OCI-LY7 (cell line): ENCODE results near the gene PAXX. TPM values are rescaled to one million over a fixed set of nuclear protein-coding genes. Genes with fewer than 3 reads are reported as not detected.
A peak's percentile ranks its signal among the peaks of the same experiment; 100 is the strongest.

Experiments used
- BruUV-seq: library from RNA; stranded (reverse); fragments of 400-500 nt; replicated peaks from 2 replicates; lab custom pipeline; 2021; lab: Mats Ljungman, UMichigan
- CTCF ChIA-PET: fragments of 300-600 bp; sonication (Branson Sonifier 250); formaldehyde crosslinking; loops from one replicate; lab custom pipeline; 2022; ENCODE audit warnings: antibody characterized with exemption; ENCODE audit not compliant: unreplicated experiment; lab: Charles Lee
- POLR2A ChIA-PET: fragments of 300-600 bp; sonication (Branson Sonifier 250); formaldehyde crosslinking; loops from one replicate; lab custom pipeline; 2022; ENCODE audit warnings: antibody characterized with exemption; lab: Charles Lee
- DNase-seq: peaks from one replicate; pipeline ENCODE4 v3.0.0-alpha.2; 2015; ENCODE audit warnings: low spot score
- H2AFZ ChIP-seq: fragments of 200-600 bp; sonication (generic), shearing (Covaris generic); 2 replicates; pipeline ENCODE4 v1.6.1; 2014; ENCODE audit warnings: mild to moderate bottlenecking, antibody characterized with exemption, low read length, moderate library complexity
- H3K27ac ChIP-seq: fragments of 200-600 bp; sonication (generic); 2 replicates; pipeline ENCODE4 v1.5.1; 2014; ENCODE audit warnings: mixed run types, low read depth, mild to moderate bottlenecking, moderate library complexity, low read length, inconsistent platforms; ENCODE audit not compliant: poor library complexity, severe bottlenecking
- H3K36me3 ChIP-seq: fragments of 200-600 bp; sonication (generic); 2 replicates; pipeline ENCODE4 v1.6.1; 2014; ENCODE audit warnings: mild to moderate bottlenecking, antibody characterized with exemption, low read length, moderate library complexity, mixed read lengths; ENCODE audit not compliant: insufficient read depth
- H3K4me1 ChIP-seq: fragments of 200-600 bp; sonication (generic); 2 replicates; pipeline ENCODE4 v1.5.1; 2014; ENCODE audit warnings: mild to moderate bottlenecking, low read length; ENCODE audit not compliant: insufficient read depth, poor library complexity, severe bottlenecking
- H3K4me2 ChIP-seq: fragments of 200-600 bp; sonication (generic); 2 replicates; pipeline ENCODE4 v1.6.1; 2014; ENCODE audit warnings: mild to moderate bottlenecking, low read length
- H3K4me3 ChIP-seq: fragments of 200-600 bp; sonication (generic); 2 replicates; pipeline ENCODE4 v1.5.1; 2014; ENCODE audit warnings: mild to moderate bottlenecking, low read depth, low read length; ENCODE audit not compliant: poor library complexity, severe bottlenecking
- H3K79me2 ChIP-seq: fragments of 200-600 bp; sonication (generic); 2 replicates; pipeline ENCODE4 v1.6.1; 2016; ENCODE audit warnings: low read depth, mild to moderate bottlenecking, low read length, moderate library complexity, mixed read lengths; ENCODE audit not compliant: insufficient read depth
- H3K9me2 ChIP-seq: fragments of 200-600 bp; sonication (generic); 2 replicates; pipeline ENCODE4 v1.6.1; 2016; ENCODE audit warnings: mild to moderate bottlenecking, low read length, mixed read lengths; ENCODE audit not compliant: insufficient read depth
- H3K9me3 ChIP-seq: fragments of 200-600 bp; sonication (generic); 2 replicates; pipeline ENCODE4 v1.6.1; 2014; ENCODE audit warnings: mild to moderate bottlenecking, mixed run types, low read length, mixed read lengths
- H4K20me1 ChIP-seq: fragments of 200-600 bp; sonication (generic); 2 replicates; pipeline ENCODE4 v1.6.1; 2014; ENCODE audit warnings: mild to moderate bottlenecking, antibody characterized with exemption, low read length, moderate library complexity, mixed read lengths; ENCODE audit not compliant: insufficient read depth
- EZH2phosphoT487 ChIP-seq: fragments of 200-600 bp; sonication (generic); IDR thresholded peaks from 2 replicates; pipeline ENCODE4 v1.6.1; 2018; ENCODE audit warnings: low read depth, borderline replicate concordance, mild to moderate bottlenecking, mixed run types, antibody characterized with exemption, low read length, moderate library complexity, mixed read lengths
- intact Hi-C: fragments of 100-400 bp; cut with micrococcal nuclease; formaldehyde crosslinking; loops from one replicate; pipeline ENCODE4 v1.10.0; 2022; ENCODE audit not compliant: unreplicated experiment
- total RNA-seq, 2 experiments: library from RNA; depleted of rRNA in 1 of 2; stranded (reverse); fragments of >200 nt in 1 of 2; shearing (Covaris generic) in 1 of 2; gene quantifications; 2 replicates each; pipeline ENCODE4 v1.2.3, GENCODE V29; 2014 to 2022
- TF ChIP-seq, protein P1 (sequence below): fragments of 200-600 bp; sonication (generic); conservative IDR thresholded peaks from 2 replicates; pipeline ENCODE4 v1.5.1; 2014; ENCODE audit warnings: mild to moderate bottlenecking, antibody characterized with exemption, low read length, moderate library complexity, mixed read lengths

The PAXX gene
- total RNA-seq, 2 experiments from 2014 or later, result 45.7 to 63.5 TPM

DNA sequence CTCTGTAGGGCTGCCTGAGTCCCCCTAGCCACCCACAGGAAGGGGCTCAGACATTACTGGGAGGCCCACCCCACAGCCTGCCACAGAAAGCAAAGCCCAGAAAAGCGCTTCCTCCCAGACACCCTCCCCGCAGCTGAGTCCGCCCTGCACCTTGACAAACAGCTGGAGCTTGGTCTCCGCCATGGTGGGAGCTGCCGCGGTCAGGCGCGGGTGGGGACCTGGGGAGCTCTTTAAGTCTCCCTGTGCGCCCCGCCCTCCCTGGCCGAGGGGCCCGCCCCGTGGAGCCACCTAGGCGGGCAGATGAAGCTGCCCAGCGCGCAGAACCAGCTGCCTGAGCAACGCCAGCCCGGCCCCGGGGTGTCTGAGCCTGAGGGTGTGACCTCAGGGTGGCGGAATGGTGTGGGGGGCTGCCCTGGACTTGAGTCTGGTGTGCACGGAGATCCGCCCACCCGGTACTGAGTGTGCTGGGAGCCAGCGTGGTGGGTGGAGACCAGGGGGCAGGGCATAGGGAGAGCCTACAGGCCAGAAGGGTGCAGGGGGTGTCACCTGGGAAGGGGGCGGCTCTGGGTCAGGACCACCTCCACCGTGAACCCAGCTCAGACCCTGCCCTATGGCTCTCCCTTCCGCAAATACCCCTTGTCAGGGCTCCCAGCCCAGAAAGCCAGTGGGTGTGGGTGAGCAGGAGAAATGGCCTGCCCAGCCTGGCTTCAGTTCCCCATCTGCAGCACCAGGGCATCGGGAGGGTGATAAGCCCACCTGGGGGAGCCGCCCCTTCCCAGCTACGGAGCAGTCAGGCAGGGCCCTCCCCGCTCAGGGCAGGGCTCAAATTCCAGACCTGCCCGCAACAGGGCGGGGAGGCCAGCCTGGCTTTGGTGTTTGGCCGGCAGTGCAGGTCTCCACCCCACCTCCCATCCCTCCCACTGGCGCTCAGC is 4.4 kb downstream of the PAXX start, which contains the start of gene CLIC3:
CLIC3 (minus strand) TSS at position 208 of the 932 bp plus-strand sequence; CDS start at position 183, 25 bp downstream.
- no peaks in the 10 kb centered on the region for H3K9me3 ChIP-seq
- H3K9me2 ChIP-seq, result no peaks in the 10 kb centered on the region
- H4K20me1 ChIP-seq, result no peaks in the 10 kb centered on the region
- POLR2A ChIA-PET, result no interaction called here
- no peak within 1 kb of the TSS for H3K4me3 ChIP-seq
- peak; percentile 37 for DNase-seq
- H3K79me2 ChIP-seq, result no peaks in the 10 kb centered on the region; the same call in 1 of the 2 replicates
- H2AFZ ChIP-seq, result no peak within 1 kb of the TSS
- H3K4me1 ChIP-seq, result peaks cover 56% of the 10 kb centered on the region
- intact Hi-C loops, result no loop called here
- CTCF ChIA-PET, result interaction anchor here (0.6 kb wide), 1 partner anchor 44 kb away, joined by 3 read pairs; the partner anchor contains the start of gene LCN12
- peak within 1 kb of the TSS; percentile 3 for H3K27ac ChIP-seq
- TF ChIP-seq EZH2phosphoT487, result no peak
- TF ChIP-seq, protein P1, sequence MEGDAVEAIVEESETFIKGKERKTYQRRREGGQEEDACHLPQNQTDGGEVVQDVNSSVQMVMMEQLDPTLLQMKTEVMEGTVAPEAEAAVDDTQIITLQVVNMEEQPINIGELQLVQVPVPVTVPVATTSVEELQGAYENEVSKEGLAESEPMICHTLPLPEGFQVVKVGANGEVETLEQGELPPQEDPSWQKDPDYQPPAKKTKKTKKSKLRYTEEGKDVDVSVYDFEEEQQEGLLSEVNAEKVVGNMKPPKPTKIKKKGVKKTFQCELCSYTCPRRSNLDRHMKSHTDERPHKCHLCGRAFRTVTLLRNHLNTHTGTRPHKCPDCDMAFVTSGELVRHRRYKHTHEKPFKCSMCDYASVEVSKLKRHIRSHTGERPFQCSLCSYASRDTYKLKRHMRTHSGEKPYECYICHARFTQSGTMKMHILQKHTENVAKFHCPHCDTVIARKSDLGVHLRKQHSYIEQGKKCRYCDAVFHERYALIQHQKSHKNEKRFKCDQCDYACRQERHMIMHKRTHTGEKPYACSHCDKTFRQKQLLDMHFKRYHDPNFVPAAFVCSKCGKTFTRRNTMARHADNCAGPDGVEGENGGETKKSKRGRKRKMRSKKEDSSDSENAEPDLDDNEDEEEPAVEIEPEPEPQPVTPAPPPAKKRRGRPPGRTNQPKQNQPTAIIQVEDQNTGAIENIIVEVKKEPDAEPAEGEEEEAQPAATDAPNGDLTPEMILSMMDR, result no peak
- BruUV-seq, result no TSS peak
- H3K4me2 ChIP-seq, result peak within 1 kb of the TSS; percentile 33
- 0 out of 2 replicates have a peak, but pooled peaks cover 3% of the 10 kb centered on the region for H3K36me3 ChIP-seq

DNA sequence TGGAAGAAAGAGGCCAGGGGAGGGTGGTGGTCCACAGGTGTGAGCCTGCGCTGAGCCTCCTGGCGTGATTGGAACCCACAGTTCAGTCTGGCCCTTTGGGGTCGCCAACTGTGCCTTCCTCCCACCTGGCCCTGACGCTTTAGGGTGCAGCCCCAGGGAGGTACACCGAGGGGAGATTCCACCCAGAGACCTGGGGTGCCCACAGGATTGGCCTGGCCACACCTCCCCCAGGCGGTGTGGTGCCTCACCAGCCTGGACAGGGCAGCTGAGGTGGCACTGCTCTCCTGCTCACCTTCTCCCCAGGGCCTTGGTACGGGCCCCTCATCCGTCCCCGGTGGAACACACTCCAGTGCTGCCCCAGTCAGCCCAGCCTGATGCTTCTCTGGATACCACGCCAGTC is 5.1 kb downstream of the PAXX start:
- ChIA-PET CTCF (no interaction called here), POLR2A (no interaction called here)
- Histone ChIP-seq H3K4me1 (peaks cover 56% of the 10 kb centered on the region), H3K79me2 (no peaks in the 10 kb centered on the region; the same call in 1 of the 2 replicates), H3K9me3 (no peaks in the 10 kb centered on the region), H3K4me2 (no peak overlapping the region), H3K27ac (no peak overlapping the region), H3K36me3 (0 out of 2 replicates have a peak, but pooled peaks cover 3% of the 10 kb centered on the region), H3K4me3 (no peak overlapping the region), H2AFZ (no peak overlapping the region), H4K20me1 (no peaks in the 10 kb centered on the region), H3K9me2 (no peaks in the 10 kb centered on the region)
- no TSS peak for BruUV-seq
- no peak for TF ChIP-seq EZH2phosphoT487
- TF ChIP-seq, protein P1, result no peak
- DNase-seq, result no peak
- intact Hi-C loops, result no loop called here
